LoVo (cell line): ENCODE measurements around the gene KLHL26.

ENCODE experiments used
- DNase-seq: peaks from one replicate; pipeline ENCODE4 v3.0.0-alpha.2; 2016; ENCODE audit warnings: low spot score

Gene KLHL26

DNA sequence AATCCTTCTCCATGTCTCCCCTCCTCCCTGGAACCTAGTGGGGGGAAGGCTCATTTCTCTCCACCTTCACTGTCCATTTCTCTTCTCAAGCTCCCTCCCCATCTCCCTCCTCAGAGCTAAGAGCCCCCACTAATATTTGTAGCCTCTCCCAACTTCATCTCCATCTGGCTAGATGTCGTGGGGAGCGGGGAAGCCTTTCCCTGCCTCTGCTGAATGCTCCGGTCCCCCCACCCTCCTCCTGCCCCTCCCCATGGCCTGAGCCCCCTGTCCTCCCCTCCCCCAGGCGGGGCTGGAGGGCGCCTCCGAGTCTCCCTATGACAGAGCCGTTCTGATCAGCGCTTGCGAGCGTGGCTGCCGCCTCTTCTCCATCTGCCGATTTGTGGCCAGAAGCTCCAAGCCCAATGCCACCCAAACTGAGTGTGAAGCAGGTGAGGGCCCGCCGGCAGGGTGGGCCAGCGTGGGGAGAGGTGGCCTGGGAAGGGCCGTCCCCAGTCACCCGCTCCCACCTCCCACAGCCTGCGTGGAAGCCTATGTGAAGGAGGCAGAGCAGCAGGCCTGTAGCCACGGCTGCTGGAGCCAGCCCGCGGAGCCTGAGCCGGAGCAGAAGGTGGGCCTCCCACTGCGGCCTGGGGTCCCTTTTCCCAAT lies 23.1 kb upstream of the KLHL26 start:
- DNase-seq: no peak

GRCh38 chr19:18616023-18616422 lies 20.8 kb upstream of the KLHL26 start:
- DNase-seq: no peak

DNA sequence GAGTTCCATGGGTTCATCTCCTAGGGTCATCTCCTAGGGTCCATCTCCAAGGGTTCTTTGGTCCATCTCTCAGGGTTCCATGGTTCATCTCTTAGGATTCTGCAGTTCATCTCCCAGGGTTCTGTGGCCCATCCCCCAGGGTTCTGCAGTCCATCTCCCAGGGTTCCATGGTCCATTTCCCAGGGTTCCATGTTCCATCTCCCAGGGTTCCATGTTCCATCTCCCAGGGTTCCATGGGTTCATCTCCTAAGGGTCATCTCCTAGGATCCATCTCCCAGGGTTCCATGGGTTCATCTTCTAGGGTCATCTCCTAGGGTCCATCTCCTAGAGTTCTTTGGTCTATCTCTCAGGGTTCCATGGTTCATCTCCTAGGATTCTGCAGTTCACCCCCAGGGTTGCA lies 19.3 kb upstream of the KLHL26 start:
- DNase-seq: no peak

DNA sequence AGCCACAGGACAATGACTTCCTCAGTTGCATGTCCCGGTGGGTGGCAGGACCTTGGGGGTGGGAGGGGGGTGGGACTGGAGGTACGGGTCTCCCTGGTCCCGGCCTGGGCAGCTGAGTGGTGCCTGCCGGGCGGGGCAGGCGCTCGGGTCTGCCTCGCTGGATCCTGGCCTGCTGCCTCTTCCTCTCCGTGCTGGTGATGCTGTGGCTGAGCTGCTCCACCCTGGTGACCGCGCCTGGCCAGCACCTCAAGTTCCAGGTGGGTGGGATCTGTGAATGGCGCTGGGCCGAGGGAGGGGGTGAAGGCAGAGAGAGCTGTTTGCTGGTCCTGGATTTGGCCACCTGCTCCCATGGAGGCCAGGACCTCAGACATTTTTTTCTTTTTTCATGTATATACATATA lies 18.6 kb upstream of the KLHL26 start:
- DNase-seq: no peak

DNA sequence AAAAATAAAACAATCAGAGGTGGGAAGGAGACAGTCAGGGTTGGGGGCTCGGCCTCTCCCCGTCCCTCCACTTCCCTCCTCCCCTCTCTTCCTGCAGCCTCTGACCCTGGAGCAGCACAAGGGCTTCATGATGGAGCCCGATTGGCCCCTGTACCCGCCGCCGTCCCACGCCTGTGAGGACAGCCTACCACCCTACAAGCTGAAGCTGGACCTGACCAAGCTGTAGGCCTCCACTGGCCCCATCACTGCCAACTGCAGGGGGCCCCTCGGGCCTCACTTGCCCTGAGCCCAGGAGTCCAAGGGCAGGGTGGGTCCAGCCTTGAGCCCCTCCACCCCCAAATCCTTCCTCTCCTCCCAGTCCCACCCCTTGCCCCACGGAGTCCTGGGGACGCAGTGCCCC lies 16.5 kb upstream of the KLHL26 start:
- no peak for DNase-seq

- DNase-seq: no peak
Observed at GRCh38 chr19:18620902-18621301, 15.9 kb upstream of the KLHL26 start.

DNA sequence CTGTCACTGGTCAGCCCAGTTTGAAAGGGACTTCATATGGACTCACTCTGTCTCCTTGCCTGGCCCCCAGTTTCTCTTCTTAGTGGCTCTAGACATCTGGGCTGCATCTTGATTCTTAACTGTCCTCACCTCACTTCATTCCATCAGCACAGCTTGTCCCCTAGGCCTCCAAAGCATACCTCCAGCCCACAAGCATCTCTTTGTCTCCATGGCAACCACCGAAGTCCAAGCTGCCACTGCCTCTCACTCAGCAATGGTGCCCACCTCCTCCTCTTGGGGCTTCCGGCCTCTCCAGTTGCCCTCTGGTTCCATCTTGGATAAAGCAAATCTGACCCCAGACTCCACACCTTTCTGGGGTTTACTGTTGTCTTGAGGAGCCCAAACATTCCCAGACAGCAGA lies 9.9 kb upstream of the KLHL26 start:
- no peak for DNase-seq

DNA sequence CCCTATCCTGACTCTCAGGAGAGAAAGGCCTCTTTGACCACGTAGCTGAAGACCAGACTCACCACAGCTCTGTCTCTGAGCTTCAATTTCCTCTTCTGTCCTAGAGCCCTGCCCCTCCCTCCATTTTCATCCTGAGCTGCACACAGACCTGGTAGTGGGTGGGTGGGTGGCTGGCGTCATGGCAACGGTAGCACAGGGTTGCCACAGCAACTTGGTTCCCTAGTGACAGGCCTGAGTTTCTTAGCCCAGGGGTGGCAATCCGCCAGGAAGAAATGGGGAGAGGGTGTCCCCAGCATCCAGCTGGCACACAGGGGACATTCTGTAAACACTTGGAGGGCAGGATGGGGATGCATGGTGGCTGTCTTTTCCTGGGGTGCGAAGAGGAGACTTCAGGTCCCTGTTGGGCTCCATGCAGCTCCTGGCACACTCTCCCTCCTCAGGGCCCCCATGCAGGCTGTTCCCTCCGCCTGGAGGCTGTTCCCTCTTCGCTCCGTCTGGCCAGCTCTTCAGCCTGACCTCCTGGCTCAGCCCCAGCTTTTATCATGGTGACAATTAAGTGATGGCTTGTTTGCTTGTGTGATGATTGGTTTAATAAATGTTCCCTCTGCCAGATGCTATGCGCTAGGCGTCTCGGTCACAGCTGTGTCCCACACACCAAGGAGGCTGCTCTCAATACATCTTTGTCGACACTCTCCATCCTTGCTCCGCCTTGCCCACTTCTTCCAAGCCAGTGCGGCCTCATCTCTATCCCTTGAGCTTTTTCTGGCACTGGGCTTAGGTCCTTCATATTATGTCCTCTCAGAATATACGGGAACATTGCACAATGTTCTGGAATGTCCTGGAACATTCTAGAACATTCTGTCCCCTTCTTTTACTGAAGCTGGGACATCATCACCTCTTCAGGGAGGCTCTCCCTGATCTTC lies 7.4 kb upstream of the KLHL26 start:
- DNase-seq: no peak

DNA sequence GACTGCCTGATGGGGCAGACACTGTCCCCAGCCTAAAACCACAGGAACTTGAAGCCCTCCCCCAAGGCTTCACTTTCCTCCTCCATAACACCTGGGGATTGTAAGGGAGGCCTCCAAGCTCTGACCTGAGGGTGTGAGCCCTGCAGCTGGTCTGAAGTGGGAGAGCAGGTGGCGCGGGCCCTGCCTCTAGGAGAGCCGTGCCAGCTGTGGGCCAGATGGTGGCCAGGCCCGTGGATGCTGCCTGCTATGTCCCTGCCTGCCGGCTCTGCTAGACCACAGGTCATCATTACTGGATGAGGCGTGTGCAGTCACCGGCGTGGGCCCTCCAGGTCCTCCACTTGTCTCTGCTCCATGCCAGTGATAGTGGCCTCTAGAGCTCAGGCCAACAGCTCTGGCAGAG lies 3.5 kb upstream of the KLHL26 start:
- no peak for DNase-seq

GRCh38 chr19:18634612-18635297 lies 2.1 kb upstream of the KLHL26 start:
- no peak for DNase-seq

GRCh38 chr19:18635831-18636182 lies 1.0 kb upstream of the KLHL26 start:
- no peak for DNase-seq

GRCh38 chr19:18636183-18636968 lies 452 bp upstream of the KLHL26 start:
- peak; percentile 97 for DNase-seq

DNA sequence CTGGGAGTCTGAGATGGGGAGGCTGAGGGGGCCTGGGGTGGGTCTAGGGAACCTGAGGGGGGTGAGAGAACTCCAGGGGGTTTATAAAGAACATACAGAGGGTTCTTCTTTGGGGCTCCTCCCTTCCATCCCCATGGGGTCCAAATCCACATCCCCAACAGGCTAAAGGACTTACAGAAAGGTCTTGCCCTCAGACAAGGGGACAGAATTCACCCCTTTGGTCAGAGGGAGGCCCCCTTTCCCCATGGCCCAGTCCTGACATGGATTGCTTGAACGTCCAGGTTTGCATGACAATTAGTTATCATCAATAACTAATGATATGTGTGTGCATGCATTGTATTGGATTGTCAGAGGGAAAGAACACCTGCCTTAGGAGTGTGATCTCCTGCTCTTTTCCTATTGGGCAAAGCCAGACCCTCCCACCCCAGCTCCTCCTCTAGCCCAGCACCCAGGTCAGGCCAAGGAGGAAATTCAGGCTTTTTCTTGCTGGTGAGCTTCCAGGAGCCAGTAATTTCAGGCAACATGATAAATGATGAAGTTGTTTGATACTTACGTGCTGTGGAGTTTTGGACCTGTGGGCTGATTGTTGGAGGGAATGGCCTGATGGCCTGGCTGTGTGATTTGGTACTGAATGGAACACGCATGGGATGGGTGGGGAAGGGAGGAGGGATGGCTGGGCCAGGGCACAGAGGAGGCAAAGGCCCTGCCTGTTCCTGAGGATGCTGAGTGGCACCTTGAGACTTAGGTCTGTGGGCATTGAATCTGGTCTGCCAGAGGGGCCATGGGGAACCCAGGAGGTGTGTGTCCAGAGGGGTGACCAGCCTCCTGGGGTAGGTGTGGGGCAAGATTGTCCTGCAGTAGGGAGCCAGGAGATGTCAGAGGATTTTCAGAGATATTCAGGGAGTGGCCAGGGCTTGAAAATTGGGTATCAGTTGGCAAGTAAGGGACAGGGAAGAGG lies 1.1 kb downstream of the KLHL26 start:
- peak; percentile 46 for DNase-seq

DNA sequence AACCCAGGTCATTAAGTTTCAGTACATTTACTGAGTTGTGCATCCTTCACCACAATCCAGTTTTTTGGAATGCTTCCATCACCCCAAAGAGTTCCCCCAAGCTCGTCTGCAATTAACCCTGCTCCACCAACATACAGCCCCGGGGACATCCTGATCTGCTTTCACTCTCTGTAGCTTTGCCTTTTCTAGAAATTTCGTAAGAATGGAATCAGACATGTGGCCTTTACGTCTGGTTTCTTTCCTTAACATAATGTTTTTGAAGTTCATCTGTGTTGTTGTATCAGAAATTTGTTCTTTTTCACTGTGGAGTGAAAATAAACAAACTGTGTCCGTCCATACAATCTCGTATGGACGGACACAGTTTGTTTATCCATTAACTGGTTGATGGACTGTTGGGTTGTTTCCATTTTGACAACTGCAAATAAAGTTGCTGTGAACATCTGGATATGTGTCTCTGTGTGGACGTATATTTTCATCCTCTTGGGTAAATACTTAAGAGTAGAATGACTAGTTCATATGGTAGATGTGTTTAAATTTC lies 2.9 kb downstream of the KLHL26 start:
- no peak for DNase-seq

DNA sequence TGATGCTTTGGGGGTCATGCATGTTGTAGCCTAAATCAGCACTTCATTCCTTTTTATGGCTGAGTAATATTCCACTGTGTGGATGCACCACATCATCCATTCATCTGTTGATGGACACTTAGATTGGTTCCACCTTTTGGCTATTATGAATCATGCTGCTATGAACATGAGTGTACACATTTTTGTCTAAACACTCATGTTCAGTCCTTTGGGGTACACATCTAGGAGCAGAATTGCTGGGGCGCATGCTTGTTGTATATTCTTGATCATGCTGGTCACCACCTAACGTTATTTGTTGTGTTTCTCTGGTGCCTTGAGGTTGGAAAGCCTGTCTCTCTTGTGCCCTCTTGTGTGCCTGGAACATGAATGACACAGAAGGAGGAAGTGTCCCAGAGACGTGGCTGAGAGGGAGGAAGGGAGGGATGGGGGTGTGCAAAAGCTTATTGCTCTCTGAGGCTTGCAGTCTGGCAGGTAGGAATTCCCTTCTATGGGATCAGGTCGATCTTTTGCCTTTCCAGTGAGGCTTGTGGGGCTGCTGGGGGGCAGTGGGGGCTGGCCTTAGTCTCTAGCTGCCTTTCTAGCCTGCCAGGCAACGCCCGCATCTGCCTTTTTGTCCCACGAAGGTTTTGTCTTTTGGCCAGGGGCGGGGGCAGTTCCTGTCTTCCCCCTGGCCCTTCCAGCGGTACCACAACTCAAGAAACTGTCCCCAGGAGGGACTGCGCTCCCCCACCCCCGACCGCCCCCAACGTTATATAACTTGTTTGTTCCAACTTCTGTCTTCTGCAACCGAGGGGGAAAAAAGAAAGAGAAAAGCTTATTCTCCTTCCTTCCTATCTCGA lies 7.6 kb downstream of the KLHL26 start:
- no peak for DNase-seq

DNA sequence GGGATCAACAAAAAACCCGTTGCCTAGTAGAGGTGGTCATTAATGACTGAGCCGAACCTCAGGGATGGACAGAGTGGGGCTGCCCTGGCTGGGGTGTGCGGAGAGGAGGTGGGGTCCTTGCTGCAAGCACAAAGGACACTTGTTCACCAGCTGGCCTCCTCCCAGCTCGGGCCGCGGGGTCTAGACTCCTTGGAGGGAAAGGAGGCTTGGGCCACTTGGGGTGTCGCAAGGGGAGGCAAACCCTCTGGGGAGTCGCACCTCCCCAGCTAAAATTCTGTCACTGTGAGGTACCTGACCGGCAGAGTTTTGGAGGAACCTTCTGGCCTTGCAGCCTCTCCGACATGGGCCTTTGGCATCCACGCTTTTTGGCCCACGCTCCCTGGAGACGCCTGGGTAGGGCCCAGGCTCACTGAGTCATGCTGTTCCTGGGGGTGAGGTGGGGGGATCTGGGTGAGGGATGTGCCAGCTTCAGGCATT lies 8.2 kb downstream of the KLHL26 start:
- DNase-seq: no peak

DNA sequence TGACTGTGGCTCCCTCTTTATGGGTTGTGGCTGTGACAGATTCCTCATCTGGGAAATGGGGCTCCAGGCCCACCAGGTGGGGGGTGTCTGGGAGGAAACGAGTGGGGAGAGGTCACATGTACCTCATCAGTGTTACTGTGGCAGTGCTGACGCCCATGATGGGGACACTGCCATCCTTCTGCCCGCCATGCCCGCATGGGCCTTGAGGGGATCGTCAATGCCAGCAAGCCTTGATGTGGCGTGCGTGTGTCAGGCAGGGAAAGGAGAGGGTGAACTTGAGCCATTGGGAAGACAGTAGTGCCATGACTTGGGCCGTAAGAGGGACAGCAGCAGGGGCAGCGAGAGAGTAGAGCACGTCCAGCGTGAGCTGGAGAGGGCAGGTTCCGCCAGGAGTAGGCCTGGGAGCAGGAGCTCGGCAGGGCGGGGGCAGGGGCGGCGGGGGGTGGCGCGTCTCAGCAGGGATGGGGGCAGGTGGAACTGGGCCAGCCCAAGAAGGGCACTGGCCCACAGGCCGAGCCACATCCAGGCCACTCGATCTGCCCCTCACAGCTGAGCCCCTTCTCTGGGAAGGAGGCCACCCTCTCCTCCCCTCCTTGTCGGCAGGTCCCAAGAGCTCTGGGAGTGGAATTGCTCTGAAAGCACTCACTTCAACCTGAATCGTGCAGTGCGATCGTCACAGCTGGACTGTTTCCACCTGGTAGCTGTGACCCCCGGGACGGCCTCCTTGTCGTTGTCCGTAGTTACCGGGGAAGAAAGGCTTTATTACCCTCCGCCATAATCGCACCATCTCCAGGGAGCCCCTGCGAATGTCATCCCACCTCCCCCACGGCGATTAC lies 9.9 kb downstream of the KLHL26 start:
- DNase-seq: no peak

GRCh38 chr19:18647371-18647767 lies 10.5 kb downstream of the KLHL26 start:
- DNase-seq: no peak

GRCh38 chr19:18647807-18648206 lies 11.0 kb downstream of the KLHL26 start:
- no peak for DNase-seq
